Measurements from ENCODE around the gene TH. TPM values are rescaled to one million over a fixed set of nuclear protein-coding genes. Genes with fewer than 3 reads are reported as not detected.

Gene TH
- total and polyA plus RNA-seq, 4 donors = 0.14 to 0.31 TPM; not detected in 2

GRCh38 chr11:2142762-2143202, 28.8 kb downstream of the TH start:
- DNase-seq (no peak), ATAC-seq (ENCODE audit: insufficient read depth, low FRiP score) (no peak)
- no peak for TF ChIP-seq CTCF (IDR thresholded peaks at IDR 0.05; ENCODE audit: control extremely low read depth, extremely low read depth)
- H3K27me3 ChIP-seq (ENCODE audit: control insufficient read depth in 3 of 3, insufficient read depth in 3 of 3, low read length in 2 of 3) = peaks cover 50 to 64% (median 55%) of the 10 kb centered on the region in 3 donors
- peaks cover 0 to 15% (median 3%) of the 10 kb centered on the region in 5 donors for H3K4me1 ChIP-seq (ENCODE audit: control insufficient read depth in 5 of 5, insufficient read depth in 5 of 5, low read length in 5 of 5)
- no peaks in the 10 kb centered on the region for H3K36me3 ChIP-seq (ENCODE audit: control insufficient read depth in 4 of 4, insufficient read depth in 4 of 4, low read length in 4 of 4)
- H3K9ac ChIP-seq (ENCODE audit: insufficient read depth in 1 of 2, low read length in 2 of 2) = no peak overlapping the region
- 11 to 13% methylated on average over 6 of the region's 6 CpGs for WGBS, 2 donors
- H3K4me3 ChIP-seq = no peak overlapping the region
- no peak overlapping the region for H3K27ac ChIP-seq (ENCODE audit: low read depth in 1 of 2, low read length in 1 of 2)
- peaks cover 0 to 4% (median 0%) of the 10 kb centered on the region in 4 donors for H3K9me3 ChIP-seq (ENCODE audit: control insufficient read depth in 4 of 4, insufficient read depth in 3 of 4, low read length in 3 of 4)

- 13 to 15% methylated on average over 5 of the region's 5 CpGs for WGBS, 2 donors
- TF ChIP-seq CTCF (IDR thresholded peaks at IDR 0.05; ENCODE audit: control extremely low read depth, extremely low read depth) = no peak
- ATAC-seq (ENCODE audit: insufficient read depth, low FRiP score) = no peak
- Histone ChIP-seq H3K4me1 (ENCODE audit: control insufficient read depth in 5 of 5, insufficient read depth in 5 of 5, low read length in 5 of 5) (peaks cover 0 to 16% (median 6%) of the 10 kb centered on the region in 5 donors), H3K27me3 (ENCODE audit: control insufficient read depth in 3 of 3, insufficient read depth in 3 of 3, low read length in 2 of 3) (peaks cover 50 to 62% (median 54%) of the 10 kb centered on the region in 3 donors), H3K27ac (ENCODE audit: low read depth in 1 of 2, low read length in 1 of 2) (no peak overlapping the region), H3K36me3 (ENCODE audit: control insufficient read depth in 4 of 4, insufficient read depth in 4 of 4, low read length in 4 of 4) (no peaks in the 10 kb centered on the region), H3K9me3 (ENCODE audit: control insufficient read depth in 4 of 4, insufficient read depth in 3 of 4, low read length in 3 of 4) (peaks cover 0 to 4% (median 0%) of the 10 kb centered on the region in 4 donors), H3K4me3 (no peak overlapping the region), H3K9ac (ENCODE audit: insufficient read depth in 1 of 2, low read length in 2 of 2) (no peak overlapping the region)
- DNase-seq = no peak
Observed at GRCh38 chr11:2142300-2142759, 29.3 kb downstream of the TH start.

- WGBS, 2 donors = 3 to 5% methylated on average over 96 to 102 of the region's 102 CpGs
- Histone ChIP-seq H3K9me3 (ENCODE audit: control insufficient read depth in 4 of 4, insufficient read depth in 3 of 4, low read length in 3 of 4) (peaks cover 0 to 4% (median 0%) of the 10 kb centered on the region in 4 donors), H3K9ac (ENCODE audit: insufficient read depth in 1 of 2, low read length in 2 of 2) (no peak overlapping the region), H3K27me3 (ENCODE audit: control insufficient read depth in 3 of 3, insufficient read depth in 3 of 3, low read length in 2 of 3) (peaks cover 41 to 56% (median 49%) of the 10 kb centered on the region in 3 donors), H3K36me3 (ENCODE audit: control insufficient read depth in 4 of 4, insufficient read depth in 4 of 4, low read length in 4 of 4) (no peaks in the 10 kb centered on the region), H3K4me1 (ENCODE audit: control insufficient read depth in 5 of 5, insufficient read depth in 5 of 5, low read length in 5 of 5) (peaks cover 0 to 19% (median 15%) of the 10 kb centered on the region in 5 donors), H3K27ac (ENCODE audit: low read depth in 1 of 2, low read length in 1 of 2) (no peak overlapping the region), H3K4me3 (peak overlapping the region; percentile 7)
- ATAC-seq (ENCODE audit: insufficient read depth, low FRiP score) = no peak
- no peak for DNase-seq
- TF ChIP-seq CTCF (IDR thresholded peaks at IDR 0.05; ENCODE audit: control extremely low read depth, extremely low read depth) = no peak
Observed at GRCh38 chr11:2140411-2141400, 30.9 kb downstream of the TH start.

All from lung (tissue), 12 donors.